ENCODE data around the gene NOTCH2.

The NOTCH2 gene

GRCh38 chr1:119870917-119871596, 198.4 kb downstream of the NOTCH2 start:
- TF ChIP-seq CTCF (conservative IDR thresholded peaks at IDR 0.05) = peak; percentile 81
- H3K27ac ChIP-seq = peak overlapping the region; percentile 8; the same call in 1 of the 2 replicates

GRCh38 chr1:119869995-119870394, 199.5 kb downstream of the NOTCH2 start:
- H3K27ac ChIP-seq = peak overlapping the region; percentile 95
- TF ChIP-seq CTCF (conservative IDR thresholded peaks at IDR 0.05) = no peak

- peak overlapping the region; percentile 95 for H3K27ac ChIP-seq
- no peak for TF ChIP-seq CTCF (conservative IDR thresholded peaks at IDR 0.05)
These were observed 201.3 kb downstream of the NOTCH2 start for GRCh38 chr1:119868176-119868575.

- peak overlapping the region; percentile 95 for H3K27ac ChIP-seq
- TF ChIP-seq CTCF (conservative IDR thresholded peaks at IDR 0.05) = no peak
These were observed 203.0 kb downstream of the NOTCH2 start for GRCh38 chr1:119866451-119866850.

GRCh38 chr1:119865627-119866026, 203.8 kb downstream of the NOTCH2 start:
- TF ChIP-seq CTCF (conservative IDR thresholded peaks at IDR 0.05) = no peak
- H3K27ac ChIP-seq = no peak overlapping the region

GRCh38 chr1:119862276-119862675, 207.2 kb downstream of the NOTCH2 start:
- TF ChIP-seq CTCF (conservative IDR thresholded peaks at IDR 0.05) = no peak
- no peak overlapping the region for H3K27ac ChIP-seq
